Activated CD4-positive, alpha-beta T cell treated with anti-CD3 and anti-CD28 coated beads, Interleukin-2, amount 10 ng/mL, durations not matched to agents 7 days and 5 days (primary cell): ENCODE measurements around the gene TCF4. TPM values are rescaled to one million over a fixed set of nuclear protein-coding genes. Genes with fewer than 3 reads are reported as not detected.

Source experiments
- CTCF ChIA-PET: fragments of 350-600 bp; sonication (Branson Sonifier 250); formaldehyde crosslinking; loops from one replicate; lab custom pipeline; 2021; ENCODE audit warnings: antibody characterized with exemption; lab: Charles Lee
- POLR2A ChIA-PET: fragments of 350-600 bp; sonication (Branson Sonifier 250); formaldehyde crosslinking; loops from one replicate; lab custom pipeline; 2021; ENCODE audit warnings: antibody characterized with exemption; lab: Charles Lee
- DNase-seq: peaks from one replicate; pipeline ENCODE4 v3.0.0-alpha.2; 2020
- H3K27ac Mint-ChIP-seq: one replicate; pipeline ENCODE4 v1.8.0; 2021; ENCODE audit warnings: mild to moderate bottlenecking, moderate library complexity, mixed read lengths
- H3K27me3 Mint-ChIP-seq: one replicate; pipeline ENCODE4 v1.8.0; 2021; ENCODE audit warnings: mixed read lengths
- H3K36me3 Mint-ChIP-seq: one replicate; pipeline ENCODE4 v1.8.0; 2021; ENCODE audit warnings: low read depth, mixed read lengths
- H3K4me1 Mint-ChIP-seq: one replicate; pipeline ENCODE4 v1.8.0; 2021; ENCODE audit warnings: mixed read lengths
- H3K4me3 Mint-ChIP-seq: one replicate; pipeline ENCODE4 v1.8.0; 2021; ENCODE audit warnings: mild to moderate bottlenecking, moderate library complexity, mixed read lengths
- H3K9me3 Mint-ChIP-seq: one replicate; pipeline ENCODE4 v1.8.0; 2021; ENCODE audit warnings: mixed read lengths
- total RNA-seq, 2 experiments: library from RNA; stranded (reverse); gene quantifications; one replicate each; pipeline ENCODE4 v1.2.3, GENCODE V29; 2021

Gene TCF4
- total RNA-seq, 2 experiments from 2014 or later: 1.7 to 2.4 TPM

- Mint-ChIP-seq H3K27me3 (no peaks in the 10 kb centered on the region), H3K27ac (no peak overlapping the region), H3K4me3 (no peak overlapping the region), H3K4me1 (peaks cover under 1% of the 10 kb centered on the region), H3K36me3 (no peaks in the 10 kb centered on the region), H3K9me3 (no peaks in the 10 kb centered on the region)
- ChIA-PET CTCF (no interaction called here), POLR2A (no interaction called here)
- DNase-seq: no peak
Observed at GRCh38 chr18:55229682-55230081, 358.3 kb downstream of the TCF4 start.

DNA sequence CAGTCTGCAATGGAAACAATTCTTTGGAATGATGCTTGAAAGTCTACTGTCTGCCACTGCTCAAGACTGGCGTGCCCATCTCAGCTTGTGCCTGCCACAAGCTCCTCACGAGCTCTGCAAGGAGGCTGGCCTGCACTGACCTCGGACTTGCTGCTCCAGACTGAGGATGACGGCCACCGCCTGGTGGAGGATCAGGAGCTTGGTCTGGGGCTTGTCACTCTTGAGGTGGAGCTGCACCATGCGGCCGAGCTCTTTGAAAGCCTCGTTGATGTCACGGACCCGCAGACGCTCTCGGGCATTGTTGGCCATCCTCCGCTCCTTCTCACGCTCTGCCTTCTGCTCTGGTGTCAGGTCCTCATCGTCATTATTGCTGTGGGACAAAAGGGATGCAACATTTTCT, 359.3 kb downstream of the TCF4 start:
- no peaks in the 10 kb centered on the region for H3K36me3 Mint-ChIP-seq
- ChIA-PET CTCF (interaction anchor here (0.8 kb wide), 1 partner anchor 10 kb away, joined by 3 read pairs; no protein-coding TSS in a partner anchor), POLR2A (no interaction called here)
- DNase-seq: no peak
- no peaks in the 10 kb centered on the region for H3K4me1 Mint-ChIP-seq
- no peak overlapping the region for H3K27ac Mint-ChIP-seq
- no peak overlapping the region for H3K4me3 Mint-ChIP-seq
- no peaks in the 10 kb centered on the region for H3K27me3 Mint-ChIP-seq
- H3K9me3 Mint-ChIP-seq: no peaks in the 10 kb centered on the region

DNA sequence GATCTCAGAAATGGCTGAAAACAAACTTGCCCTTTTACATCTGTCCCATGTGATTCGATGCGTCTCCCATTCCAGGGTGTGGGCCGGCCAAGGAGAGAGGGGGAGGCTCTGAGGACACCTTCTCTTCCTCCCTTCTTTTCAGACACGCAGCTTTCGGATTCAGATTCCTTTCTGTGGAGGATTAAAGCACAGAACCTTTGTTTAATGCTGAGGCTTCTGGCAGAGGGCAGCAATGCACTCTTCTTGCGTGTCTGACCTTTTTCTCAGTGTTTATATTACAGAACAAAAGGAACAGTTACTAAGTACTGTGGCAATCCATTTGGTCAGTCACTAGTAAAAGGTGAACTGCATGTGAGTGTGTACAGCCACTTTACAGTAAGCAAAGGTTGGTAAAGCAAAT, 359.8 kb downstream of the TCF4 start:
- POLR2A ChIA-PET: no interaction called here
- Mint-ChIP-seq H3K27ac (no peak overlapping the region), H3K9me3 (no peaks in the 10 kb centered on the region), H3K36me3 (no peaks in the 10 kb centered on the region), H3K4me3 (no peak overlapping the region), H3K27me3 (no peaks in the 10 kb centered on the region), H3K4me1 (no peaks in the 10 kb centered on the region)
- no peak for DNase-seq
- CTCF ChIA-PET: interaction anchor here (0.8 kb wide), 1 partner anchor 10 kb away, joined by 3 read pairs; no protein-coding TSS in a partner anchor

GRCh38 chr18:55227771-55228170, 360.2 kb downstream of the TCF4 start:
- no peak overlapping the region for H3K27ac Mint-ChIP-seq
- no peak for DNase-seq
- no peaks in the 10 kb centered on the region for H3K27me3 Mint-ChIP-seq
- ChIA-PET POLR2A (no interaction called here), CTCF (no interaction called here)
- no peaks in the 10 kb centered on the region for H3K4me1 Mint-ChIP-seq
- H3K4me3 Mint-ChIP-seq: no peak overlapping the region
- H3K36me3 Mint-ChIP-seq: no peaks in the 10 kb centered on the region
- H3K9me3 Mint-ChIP-seq: no peaks in the 10 kb centered on the region

GRCh38 chr18:55226044-55226443, 361.9 kb downstream of the TCF4 start:
- H3K36me3 Mint-ChIP-seq: no peaks in the 10 kb centered on the region
- H3K27ac Mint-ChIP-seq: no peak overlapping the region
- H3K9me3 Mint-ChIP-seq: no peaks in the 10 kb centered on the region
- no peaks in the 10 kb centered on the region for H3K4me1 Mint-ChIP-seq
- ChIA-PET CTCF (no interaction called here), POLR2A (no interaction called here)
- H3K4me3 Mint-ChIP-seq: no peak overlapping the region
- DNase-seq: no peak
- H3K27me3 Mint-ChIP-seq: no peaks in the 10 kb centered on the region

GRCh38 chr18:55224086-55224625, 363.8 kb downstream of the TCF4 start:
- Mint-ChIP-seq H3K36me3 (no peaks in the 10 kb centered on the region), H3K9me3 (no peaks in the 10 kb centered on the region), H3K27ac (no peak overlapping the region), H3K4me3 (no peak overlapping the region), H3K4me1 (no peaks in the 10 kb centered on the region), H3K27me3 (no peaks in the 10 kb centered on the region)
- CTCF ChIA-PET: interaction anchor here (0.6 to 1.6 kb wide), 2 partner anchors 10 kb away, joined by 3 read pairs; no protein-coding TSS in a partner anchor
- no peak for DNase-seq
- POLR2A ChIA-PET: no interaction called here

DNA sequence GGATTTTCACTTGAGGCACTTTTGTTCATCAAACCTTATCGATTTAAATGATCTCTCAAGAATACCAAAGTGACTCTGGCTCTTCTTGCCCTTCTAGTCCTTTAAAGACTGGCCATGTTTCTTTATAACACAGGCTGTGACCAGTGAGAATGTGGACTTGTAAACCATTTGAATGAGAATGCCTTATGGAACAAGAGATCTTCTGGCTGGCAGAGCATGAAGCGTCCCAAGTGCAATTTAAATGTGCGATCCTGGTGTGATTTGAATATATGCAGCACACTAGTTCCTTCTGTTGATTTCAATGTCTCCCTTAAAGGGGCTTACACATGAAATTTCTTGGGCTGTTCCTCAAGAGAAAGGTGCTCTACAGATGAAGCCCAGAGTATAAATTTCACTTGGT, 366.4 kb downstream of the TCF4 start:
- Mint-ChIP-seq H3K27me3 (no peaks in the 10 kb centered on the region), H3K4me3 (no peak overlapping the region), H3K4me1 (no peaks in the 10 kb centered on the region), H3K36me3 (no peaks in the 10 kb centered on the region), H3K27ac (no peak overlapping the region), H3K9me3 (no peaks in the 10 kb centered on the region)
- ChIA-PET POLR2A (no interaction called here), CTCF (no interaction called here)
- no peak for DNase-seq

DNA sequence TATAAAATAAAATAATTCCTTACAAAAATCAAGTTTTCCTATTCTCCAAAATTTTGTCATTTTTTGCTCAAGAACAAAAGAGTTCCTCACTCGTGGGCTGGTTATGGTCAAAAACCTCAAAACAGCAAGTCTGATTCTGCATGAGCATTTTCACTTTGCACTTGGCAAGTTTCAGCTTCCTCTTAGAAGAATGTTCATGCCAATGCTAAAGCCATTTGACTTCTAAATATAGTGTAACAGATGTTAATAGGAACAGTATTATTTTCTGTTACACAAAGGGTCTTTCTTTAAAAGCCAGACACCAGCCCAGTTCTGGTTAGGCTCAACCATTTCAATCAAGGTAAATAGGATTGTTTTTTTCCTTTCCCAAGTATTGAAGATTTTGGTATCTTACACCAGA, 367.5 kb downstream of the TCF4 start:
- H3K27ac Mint-ChIP-seq: no peak overlapping the region
- no peaks in the 10 kb centered on the region for H3K36me3 Mint-ChIP-seq
- CTCF ChIA-PET: no interaction called here
- no peak overlapping the region for H3K4me3 Mint-ChIP-seq
- POLR2A ChIA-PET: no interaction called here
- H3K27me3 Mint-ChIP-seq: no peaks in the 10 kb centered on the region
- no peaks in the 10 kb centered on the region for H3K4me1 Mint-ChIP-seq
- DNase-seq: no peak
- no peaks in the 10 kb centered on the region for H3K9me3 Mint-ChIP-seq

DNA sequence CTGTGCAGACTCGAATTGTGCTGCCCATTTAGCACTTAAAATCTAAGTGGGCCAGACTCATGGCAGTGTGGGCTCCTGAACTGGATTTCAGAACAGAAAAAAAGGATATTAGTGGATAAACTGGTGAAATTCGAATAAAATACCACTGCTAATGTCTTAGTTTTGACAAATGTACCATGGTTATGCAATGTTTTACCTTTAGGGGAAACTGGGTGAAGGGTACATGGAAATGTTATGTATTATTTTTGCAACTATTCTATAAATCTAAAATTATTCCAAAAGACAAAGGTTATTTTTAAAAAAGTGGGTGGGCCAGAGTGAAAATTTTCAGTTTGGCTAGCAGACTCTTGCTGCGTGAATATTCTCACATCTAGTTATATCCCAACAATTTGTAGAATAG, 368.2 kb downstream of the TCF4 start:
- Mint-ChIP-seq H3K36me3 (no peaks in the 10 kb centered on the region), H3K4me3 (no peak overlapping the region), H3K9me3 (no peaks in the 10 kb centered on the region), H3K4me1 (no peaks in the 10 kb centered on the region), H3K27ac (no peak overlapping the region), H3K27me3 (no peaks in the 10 kb centered on the region)
- ChIA-PET POLR2A (no interaction called here), CTCF (no interaction called here)
- no peak for DNase-seq

DNA sequence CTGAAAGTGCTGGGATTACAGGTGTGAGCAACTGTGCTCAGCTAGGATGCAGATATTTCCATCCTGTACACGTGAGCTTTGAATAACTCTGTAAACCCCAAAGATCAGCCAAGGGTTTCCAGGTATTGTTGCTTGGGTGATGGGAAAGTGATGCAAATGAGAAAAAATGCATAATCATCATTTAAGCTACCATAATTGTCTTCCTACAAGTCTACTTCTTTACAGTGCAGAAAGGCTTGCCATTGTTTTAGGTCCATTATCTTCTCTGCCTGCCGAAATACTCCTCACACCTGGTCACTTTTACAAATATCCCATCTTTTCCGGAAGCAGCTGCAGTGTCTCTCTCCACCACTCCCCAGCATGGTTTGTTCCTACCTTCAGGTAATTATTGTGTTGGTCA, 368.9 kb downstream of the TCF4 start:
- Mint-ChIP-seq H3K9me3 (no peaks in the 10 kb centered on the region), H3K4me3 (no peak overlapping the region), H3K27ac (no peak overlapping the region), H3K36me3 (no peaks in the 10 kb centered on the region), H3K27me3 (no peaks in the 10 kb centered on the region), H3K4me1 (no peaks in the 10 kb centered on the region)
- POLR2A ChIA-PET: no interaction called here
- CTCF ChIA-PET: no interaction called here
- no peak for DNase-seq

GRCh38 chr18:55214969-55215368, 373.0 kb downstream of the TCF4 start:
- POLR2A ChIA-PET: no interaction called here
- H3K9me3 Mint-ChIP-seq: no peaks in the 10 kb centered on the region
- no peaks in the 10 kb centered on the region for H3K36me3 Mint-ChIP-seq

DNA sequence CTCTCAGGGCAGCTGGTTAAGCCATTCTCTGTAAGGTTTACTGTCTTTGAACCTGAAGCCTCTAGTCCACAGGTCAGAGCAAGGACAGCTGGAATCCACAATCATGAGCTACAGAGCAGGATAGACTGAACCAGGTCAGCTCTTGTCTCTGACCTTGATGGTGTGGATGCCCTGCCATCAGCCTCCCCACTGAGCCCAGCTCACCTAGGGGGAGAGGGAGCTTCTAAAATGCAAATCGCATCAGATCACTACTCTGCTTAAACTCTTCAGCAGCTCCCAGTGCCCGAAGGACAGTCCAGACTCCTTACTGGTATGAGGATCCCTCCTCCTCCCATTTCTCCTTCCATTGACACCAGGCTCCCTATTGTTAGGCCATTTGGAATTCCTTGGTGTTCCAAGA, 373.5 kb downstream of the TCF4 start:
- Mint-ChIP-seq H3K4me3 (no peak overlapping the region), H3K27me3 (no peaks in the 10 kb centered on the region), H3K27ac (no peak overlapping the region), H3K9me3 (no peaks in the 10 kb centered on the region), H3K36me3 (no peaks in the 10 kb centered on the region), H3K4me1 (no peaks in the 10 kb centered on the region)
- ChIA-PET POLR2A (no interaction called here), CTCF (no interaction called here)
- DNase-seq: no peak

More at GRCh38 chr18:55214969-55215368, 373.0 kb downstream of the TCF4 start:
- Mint-ChIP-seq H3K27me3 (no peaks in the 10 kb centered on the region), H3K4me1 (no peaks in the 10 kb centered on the region), H3K27ac (no peak overlapping the region), H3K4me3 (no peak overlapping the region)
- no peak for DNase-seq
- CTCF ChIA-PET: no interaction called here

- Mint-ChIP-seq H3K27ac (no peak overlapping the region), H3K4me3 (no peak overlapping the region), H3K9me3 (no peaks in the 10 kb centered on the region), H3K4me1 (no peaks in the 10 kb centered on the region), H3K27me3 (no peaks in the 10 kb centered on the region), H3K36me3 (no peaks in the 10 kb centered on the region)
- POLR2A ChIA-PET: no interaction called here
- DNase-seq: no peak
- CTCF ChIA-PET: interaction anchor here (0.5 kb wide), 1 partner anchor 10 kb away, joined by 3 read pairs; no protein-coding TSS in a partner anchor
Observed at GRCh38 chr18:55213586-55213985, 374.4 kb downstream of the TCF4 start.

DNA sequence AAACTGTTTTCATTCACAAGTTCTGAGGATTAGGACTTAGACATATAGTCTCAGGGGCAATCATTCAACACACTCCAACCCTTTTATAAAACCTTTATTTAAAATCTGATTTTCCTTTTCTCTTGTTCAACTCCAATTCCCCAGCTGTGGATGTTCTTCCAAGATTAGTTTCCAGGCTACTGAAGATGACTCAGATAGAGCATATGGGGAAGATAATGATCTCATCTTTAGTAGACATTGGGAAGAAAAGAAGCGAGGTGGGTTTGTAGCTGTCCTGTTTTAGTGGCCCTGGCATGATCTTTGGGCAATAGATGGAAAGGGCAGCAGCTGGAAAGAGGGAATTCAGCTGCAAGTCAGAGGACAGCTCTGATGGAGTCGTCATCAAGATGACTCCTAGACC, 381.1 kb downstream of the TCF4 start:
- no peak overlapping the region for H3K4me3 Mint-ChIP-seq
- CTCF ChIA-PET: no interaction called here

More for the DNA sequence above, 381.1 kb downstream of the TCF4 start:
- no peak overlapping the region for H3K27ac Mint-ChIP-seq
- no peaks in the 10 kb centered on the region for H3K4me1 Mint-ChIP-seq
- DNase-seq: no peak
- H3K9me3 Mint-ChIP-seq: no peaks in the 10 kb centered on the region
- H3K27me3 Mint-ChIP-seq: no peaks in the 10 kb centered on the region
- H3K36me3 Mint-ChIP-seq: no peaks in the 10 kb centered on the region
- POLR2A ChIA-PET: no interaction called here
